HepG2 (cell line): ENCODE measurements around the gene NAALADL1. TPM values are rescaled to one million over a fixed set of nuclear protein-coding genes. Genes with fewer than 3 reads are reported as not detected.
A peak's percentile ranks its signal among the peaks of the same experiment; 100 is the strongest.

Experiments used
- ERF ChIP-seq: IDR thresholded peaks from 2 replicates; pipeline ENCODE4 v1.6.1; 2018; ENCODE audit warnings: missing biosample characterization, missing genetic modification reagents
- FOXK1 ChIP-seq: sonication (generic); formaldehyde crosslinking; IDR thresholded peaks from 2 replicates; pipeline ENCODE4 v1.4.0; 2020; ENCODE audit warnings: low read depth, missing genetic modification reagents, borderline replicate concordance
- MED1 ChIP-seq: sonication (generic); formaldehyde crosslinking; IDR thresholded peaks from 2 replicates; pipeline ENCODE4 v1.4.0; 2020; ENCODE audit warnings: missing genetic modification reagents
- SUZ12 ChIP-seq: fragments of 150-350 bp; IDR thresholded peaks from 2 replicates; pipeline ENCODE4 v1.6.1; 2014; ENCODE audit warnings: low read depth, low read length
- ZMAT3 ChIP-seq: sonication (generic); formaldehyde crosslinking; conservative IDR thresholded peaks from 2 replicates; pipeline ENCODE4 v1.7.0; 2021; ENCODE audit warnings: missing genetic modification reagents
- ZNF224 ChIP-seq: sonication (generic); formaldehyde crosslinking; IDR thresholded peaks from 2 replicates; pipeline ENCODE4 v1.5.0; 2020; ENCODE audit warnings: mild to moderate bottlenecking, missing genetic modification reagents
- ZNF230 ChIP-seq: sonication (generic); formaldehyde crosslinking; IDR thresholded peaks from 2 replicates; pipeline ENCODE4 v1.4.0; 2020; ENCODE audit warnings: mild to moderate bottlenecking, missing genetic modification reagents
- ZNF232 ChIP-seq: sonication (generic); formaldehyde crosslinking; IDR thresholded peaks from 2 replicates; pipeline ENCODE4 v1.4.0; 2020; ENCODE audit warnings: missing genetic modification reagents, borderline replicate concordance
- ZNF572 ChIP-seq: sonication (generic); formaldehyde crosslinking; IDR thresholded peaks from 2 replicates; pipeline ENCODE4 v1.5.1; 2020; ENCODE audit warnings: mild to moderate bottlenecking, missing genetic modification reagents
- ZNF644 ChIP-seq: IDR thresholded peaks from 2 replicates; pipeline ENCODE4 v1.6.1; 2016; ENCODE audit warnings: low read depth
- ZNF776 ChIP-seq: sonication (generic); formaldehyde crosslinking; IDR thresholded peaks from 2 replicates; pipeline ENCODE4 v1.4.0; 2020; ENCODE audit warnings: mild to moderate bottlenecking, missing genetic modification reagents
- polyA plus RNA-seq, 8 experiments: library from polyadenylated mRNA; depleted of rRNA in 3 of 8; stranded (reverse) in 7 of 8; unstranded in 1 of 8; fragments of >200 nt; fragmentation: Illumina TruSeq in 4 of 8; extraction: Trizol in 4 of 8; gene quantifications; 2 replicates each; pipeline versions ENCODE4 v1.2.1 to v1.2.3, GENCODE V29; 2011 to 2016; ENCODE audit warnings: low read depth in 4 of 8, missing spikeins in 1 of 8, mixed read lengths in 1 of 8; ENCODE audit not compliant: insufficient read depth in 1 of 8
- total RNA-seq, 5 experiments: library from RNA; depleted of rRNA; stranded (reverse); fragments of >200 nt; fragmentation: Illumina TruSeq; extraction: Trizol; gene quantifications; 2 replicates each; pipeline ENCODE4 v1.2.3, GENCODE V29; 2016; ENCODE audit warnings: low read depth in 1 of 5
- TF ChIP-seq, protein P1 (sequence below): IDR thresholded peaks from 2 replicates; pipeline ENCODE4 v1.6.1; 2016; ENCODE audit warnings: control low read depth
- TF ChIP-seq, protein P2 (sequence below), 2 experiments: sonication (generic) in 1 of 2; formaldehyde crosslinking in 1 of 2; IDR thresholded peaks; 2 replicates each; pipeline versions ENCODE4 v1.4.0 to v1.6.1; 2018 to 2020; ENCODE audit warnings: missing genetic modification reagents in 2 of 2, borderline replicate concordance in 1 of 2, low read depth in 1 of 2, mild to moderate bottlenecking in 1 of 2, missing biosample characterization in 1 of 2
- TF ChIP-seq, protein P3 (sequence below): sonication (generic); formaldehyde crosslinking; IDR thresholded peaks from one replicate; pipeline ENCODE4 v1.5.1; 2020; ENCODE audit warnings: mild to moderate bottlenecking, missing genetic modification reagents; ENCODE audit errors: not compliant biosample characterization
- TF ChIP-seq, protein P4 (sequence below): sonication (generic); formaldehyde crosslinking; IDR thresholded peaks from 2 replicates; pipeline ENCODE4 v1.4.0; 2020; ENCODE audit warnings: mild to moderate bottlenecking, missing genetic modification reagents

NAALADL1 gene
- total and polyA plus RNA-seq, 2 of the 13 experiments (the other 11 are each of a cell fraction or from before 2014, with no cell fraction given) = 9.3 to 33.9 TPM

DNA sequence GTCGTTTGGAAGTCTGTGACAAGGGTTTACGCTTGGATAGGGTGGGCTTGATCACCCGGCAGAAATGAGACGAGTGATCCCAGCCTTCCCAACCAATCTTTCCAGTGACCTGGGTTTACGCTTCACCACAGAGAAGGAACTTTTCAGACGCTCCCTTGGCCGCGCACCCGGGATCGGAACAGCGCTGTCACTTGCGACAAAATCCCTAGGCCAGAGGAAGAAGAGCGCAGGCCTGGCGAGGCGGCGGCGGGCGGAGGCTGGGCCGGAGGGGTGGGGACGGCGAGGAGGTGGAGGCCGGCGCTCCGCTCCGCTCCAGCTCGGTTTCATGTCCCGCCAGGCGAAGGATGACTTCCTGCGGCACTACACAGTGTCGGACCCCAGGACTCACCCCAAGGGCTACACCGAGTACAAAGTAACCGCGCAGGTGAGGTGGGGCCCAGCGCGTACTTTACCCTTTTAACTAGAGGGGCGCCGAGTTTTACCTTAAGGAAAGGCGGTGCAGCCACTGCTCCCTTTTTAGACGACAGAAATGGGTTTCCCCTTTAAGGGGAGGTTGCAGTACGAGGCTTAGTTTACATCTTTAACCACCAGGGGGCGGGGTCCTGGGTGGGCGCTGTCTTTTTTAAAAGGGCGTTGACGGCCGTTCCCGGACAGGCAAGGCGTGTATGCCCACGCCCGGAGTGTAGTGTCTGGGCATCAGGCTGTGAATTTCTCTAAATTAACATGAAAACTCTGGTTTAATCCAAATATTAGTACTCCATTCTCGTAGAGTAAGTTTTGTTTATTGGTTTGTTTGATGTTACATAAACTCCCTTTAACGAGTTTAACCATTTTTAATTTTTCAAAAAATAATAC is 30.9 kb downstream of the NAALADL1 start, which contains the start of gene SNX15 (continued):
- peak; percentile 61 for TF ChIP-seq ERF (CRISPR knock-in tag)
- TF ChIP-seq ZNF776 = no peak
- TF ChIP-seq ZNF224 (CRISPR knock-in tag) = peak; percentile 78; the same call in 1 of the 2 replicates
- TF ChIP-seq, protein P1, sequence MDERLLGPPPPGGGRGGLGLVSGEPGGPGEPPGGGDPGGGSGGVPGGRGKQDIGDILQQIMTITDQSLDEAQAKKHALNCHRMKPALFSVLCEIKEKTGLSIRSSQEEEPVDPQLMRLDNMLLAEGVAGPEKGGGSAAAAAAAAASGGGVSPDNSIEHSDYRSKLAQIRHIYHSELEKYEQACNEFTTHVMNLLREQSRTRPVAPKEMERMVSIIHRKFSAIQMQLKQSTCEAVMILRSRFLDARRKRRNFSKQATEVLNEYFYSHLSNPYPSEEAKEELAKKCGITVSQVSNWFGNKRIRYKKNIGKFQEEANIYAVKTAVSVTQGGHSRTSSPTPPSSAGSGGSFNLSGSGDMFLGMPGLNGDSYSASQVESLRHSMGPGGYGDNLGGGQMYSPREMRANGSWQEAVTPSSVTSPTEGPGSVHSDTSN (CRISPR knock-in tag) = no peak
- peak; percentile 76; the same call in 1 of the 2 replicates for TF ChIP-seq ZMAT3
- TF ChIP-seq, protein P2, sequence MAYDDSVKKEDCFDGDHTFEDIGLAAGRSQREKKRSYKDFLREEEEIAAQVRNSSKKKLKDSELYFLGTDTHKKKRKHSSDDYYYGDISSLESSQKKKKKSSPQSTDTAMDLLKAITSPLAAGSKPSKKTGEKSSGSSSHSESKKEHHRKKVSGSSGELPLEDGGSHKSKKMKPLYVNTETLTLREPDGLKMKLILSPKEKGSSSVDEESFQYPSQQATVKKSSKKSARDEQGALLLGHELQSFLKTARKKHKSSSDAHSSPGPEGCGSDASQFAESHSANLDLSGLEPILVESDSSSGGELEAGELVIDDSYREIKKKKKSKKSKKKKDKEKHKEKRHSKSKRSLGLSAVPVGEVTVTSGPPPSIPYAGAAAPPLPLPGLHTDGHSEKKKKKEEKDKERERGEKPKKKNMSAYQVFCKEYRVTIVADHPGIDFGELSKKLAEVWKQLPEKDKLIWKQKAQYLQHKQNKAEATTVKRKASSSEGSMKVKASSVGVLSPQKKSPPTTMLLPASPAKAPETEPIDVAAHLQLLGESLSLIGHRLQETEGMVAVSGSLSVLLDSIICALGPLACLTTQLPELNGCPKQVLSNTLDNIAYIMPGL (CRISPR knock-in tag; IDR thresholded peaks at IDR 0.05; ENCODE audit: borderline replicate concordance in 1 of 2, low read depth in 1 of 2) = peak; percentile 79 to 92; a peak in 3 of 4 replicates
- TF ChIP-seq, protein P3, sequence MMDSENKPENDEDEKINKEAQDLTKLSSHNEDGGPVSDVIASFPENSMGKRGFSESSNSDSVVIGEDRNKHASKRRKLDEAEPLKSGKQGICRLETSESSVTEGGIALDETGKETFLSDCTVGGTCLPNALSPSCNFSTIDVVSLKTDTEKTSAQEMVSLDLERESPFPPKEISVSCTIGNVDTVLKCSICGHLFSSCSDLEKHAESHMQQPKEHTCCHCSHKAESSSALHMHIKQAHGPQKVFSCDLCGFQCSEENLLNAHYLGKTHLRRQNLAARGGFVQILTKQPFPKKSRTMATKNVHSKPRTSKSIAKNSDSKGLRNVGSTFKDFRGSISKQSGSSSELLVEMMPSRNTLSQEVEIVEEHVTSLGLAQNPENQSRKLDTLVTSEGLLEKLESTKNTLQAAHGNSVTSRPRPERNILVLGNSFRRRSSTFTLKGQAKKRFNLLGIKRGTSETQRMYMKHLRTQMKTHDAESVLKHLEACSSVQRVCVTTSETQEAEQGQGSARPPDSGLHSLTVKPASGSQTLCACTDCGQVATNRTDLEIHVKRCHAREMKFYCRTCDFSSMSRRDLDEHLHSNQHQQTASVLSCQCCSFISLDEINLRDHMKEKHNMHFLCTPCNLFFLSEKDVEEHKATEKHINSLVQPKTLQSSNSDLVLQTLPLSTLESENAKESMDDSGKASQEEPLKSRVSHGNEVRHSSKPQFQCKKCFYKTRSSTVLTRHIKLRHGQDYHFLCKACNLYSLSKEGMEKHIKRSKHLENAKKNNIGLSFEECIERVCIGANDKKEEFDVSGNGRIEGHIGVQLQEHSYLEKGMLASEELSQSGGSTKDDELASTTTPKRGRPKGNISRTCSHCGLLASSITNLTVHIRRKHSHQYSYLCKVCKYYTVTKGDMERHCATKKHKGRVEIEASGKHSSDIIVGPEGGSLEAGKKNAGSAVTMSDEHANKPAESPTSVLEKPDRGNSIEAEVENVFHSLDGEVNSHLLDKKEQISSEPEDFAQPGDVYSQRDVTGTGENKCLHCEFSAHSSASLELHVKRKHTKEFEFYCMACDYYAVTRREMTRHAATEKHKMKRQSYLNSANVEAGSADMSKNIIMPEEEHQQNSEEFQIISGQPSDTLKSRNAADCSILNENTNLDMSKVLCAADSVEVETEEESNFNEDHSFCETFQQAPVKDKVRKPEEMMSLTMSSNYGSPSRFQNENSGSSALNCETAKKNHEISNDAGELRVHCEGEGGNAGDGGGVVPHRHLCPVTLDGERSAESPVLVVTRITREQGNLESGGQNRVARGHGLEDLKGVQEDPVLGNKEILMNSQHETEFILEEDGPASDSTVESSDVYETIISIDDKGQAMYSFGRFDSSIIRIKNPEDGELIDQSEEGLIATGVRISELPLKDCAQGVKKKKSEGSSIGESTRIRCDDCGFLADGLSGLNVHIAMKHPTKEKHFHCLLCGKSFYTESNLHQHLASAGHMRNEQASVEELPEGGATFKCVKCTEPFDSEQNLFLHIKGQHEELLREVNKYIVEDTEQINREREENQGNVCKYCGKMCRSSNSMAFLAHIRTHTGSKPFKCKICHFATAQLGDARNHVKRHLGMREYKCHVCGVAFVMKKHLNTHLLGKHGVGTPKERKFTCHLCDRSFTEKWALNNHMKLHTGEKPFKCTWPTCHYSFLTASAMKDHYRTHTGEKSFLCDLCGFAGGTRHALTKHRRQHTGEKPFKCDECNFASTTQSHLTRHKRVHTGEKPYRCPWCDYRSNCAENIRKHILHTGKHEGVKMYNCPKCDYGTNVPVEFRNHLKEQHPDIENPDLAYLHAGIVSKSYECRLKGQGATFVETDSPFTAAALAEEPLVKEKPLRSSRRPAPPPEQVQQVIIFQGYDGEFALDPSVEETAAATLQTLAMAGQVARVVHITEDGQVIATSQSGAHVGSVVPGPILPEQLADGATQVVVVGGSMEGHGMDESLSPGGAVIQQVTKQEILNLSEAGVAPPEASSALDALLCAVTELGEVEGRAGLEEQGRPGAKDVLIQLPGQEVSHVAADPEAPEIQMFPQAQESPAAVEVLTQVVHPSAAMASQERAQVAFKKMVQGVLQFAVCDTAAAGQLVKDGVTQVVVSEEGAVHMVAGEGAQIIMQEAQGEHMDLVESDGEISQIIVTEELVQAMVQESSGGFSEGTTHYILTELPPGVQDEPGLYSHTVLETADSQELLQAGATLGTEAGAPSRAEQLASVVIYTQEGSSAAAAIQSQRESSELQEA (CRISPR knock-in tag) = peak; percentile 51
- peak; percentile 83 for TF ChIP-seq ZNF230 (CRISPR knock-in tag)
- no peak for TF ChIP-seq ZNF572 (CRISPR knock-in tag)
- TF ChIP-seq ZNF644 (CRISPR knock-in tag) = no peak
- no peak for TF ChIP-seq SUZ12
- TF ChIP-seq ZNF232 (CRISPR knock-in tag) = peak; percentile 83; the same call in 1 of the 2 replicates
- TF ChIP-seq, protein P4, sequence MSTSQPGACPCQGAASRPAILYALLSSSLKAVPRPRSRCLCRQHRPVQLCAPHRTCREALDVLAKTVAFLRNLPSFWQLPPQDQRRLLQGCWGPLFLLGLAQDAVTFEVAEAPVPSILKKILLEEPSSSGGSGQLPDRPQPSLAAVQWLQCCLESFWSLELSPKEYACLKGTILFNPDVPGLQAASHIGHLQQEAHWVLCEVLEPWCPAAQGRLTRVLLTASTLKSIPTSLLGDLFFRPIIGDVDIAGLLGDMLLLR = peak; percentile 83; the same call in 1 of the 2 replicates
- TF ChIP-seq FOXK1 (CRISPR knock-in tag) = peak; percentile 29; the same call in 1 of the 2 replicates
- peak; percentile 67 for TF ChIP-seq MED1 (CRISPR knock-in tag)
